Measurements from ENCODE around the gene OVCA2.
"Not testable (repeated sequence)": the region's sequence is repeated elsewhere in the genome, so short reads cannot be mapped to it uniquely, and the experiment has no call there.

OVCA2 gene

DNA sequence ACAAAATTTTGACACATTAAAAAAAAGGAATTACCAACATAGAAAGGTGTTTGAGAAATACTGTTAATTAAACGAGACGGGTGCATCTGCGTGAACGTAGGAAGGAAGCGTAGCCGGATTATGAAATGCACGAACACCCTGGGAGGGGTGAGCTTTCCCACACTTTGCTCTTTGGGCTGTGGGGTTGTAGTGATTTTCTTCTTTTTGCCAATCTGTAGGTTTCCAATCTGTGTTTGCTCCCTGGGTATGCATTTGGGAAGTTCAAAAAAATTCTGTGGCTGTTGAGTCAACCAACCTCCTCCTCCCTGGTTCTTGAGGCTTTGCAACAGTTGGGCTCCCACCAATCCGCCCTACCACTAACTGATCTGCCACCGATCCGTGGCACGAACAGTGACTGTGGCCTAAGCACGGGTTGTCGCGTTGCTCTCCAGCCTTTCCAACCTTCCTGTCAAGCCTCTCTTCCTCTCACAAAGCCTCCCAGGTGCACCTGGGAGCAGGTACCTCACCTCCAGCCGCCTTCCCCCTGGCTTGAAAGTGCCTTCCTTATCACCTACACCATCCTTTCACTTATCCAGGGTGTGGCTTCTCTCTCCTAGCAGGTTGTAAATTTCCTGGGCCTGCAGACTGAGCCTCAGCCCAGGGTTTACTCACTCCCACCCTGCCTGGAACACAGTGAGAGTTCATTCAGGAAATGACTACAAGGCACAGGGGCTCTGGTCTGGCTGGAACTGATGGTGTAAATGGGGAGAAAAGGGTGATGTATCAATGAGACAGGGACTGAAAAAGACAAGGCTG is 33.3 kb upstream of the OVCA2 start:
- Mint-ChIP-seq H3K36me3 (ENCODE audit: low read depth) (no peaks in the 10 kb centered on the region), H3K27ac (peak overlapping the region; percentile 37), H3K4me1 (ENCODE audit: low read depth) (peaks cover 3% of the 10 kb centered on the region), H3K4me3 (no peak overlapping the region), H3K9me3 (no peaks in the 10 kb centered on the region), H3K27me3 (ENCODE audit: low read depth) (peaks cover 10% of the 10 kb centered on the region)
- no peak for DNase-seq (ENCODE audit: low spot score)

DNA sequence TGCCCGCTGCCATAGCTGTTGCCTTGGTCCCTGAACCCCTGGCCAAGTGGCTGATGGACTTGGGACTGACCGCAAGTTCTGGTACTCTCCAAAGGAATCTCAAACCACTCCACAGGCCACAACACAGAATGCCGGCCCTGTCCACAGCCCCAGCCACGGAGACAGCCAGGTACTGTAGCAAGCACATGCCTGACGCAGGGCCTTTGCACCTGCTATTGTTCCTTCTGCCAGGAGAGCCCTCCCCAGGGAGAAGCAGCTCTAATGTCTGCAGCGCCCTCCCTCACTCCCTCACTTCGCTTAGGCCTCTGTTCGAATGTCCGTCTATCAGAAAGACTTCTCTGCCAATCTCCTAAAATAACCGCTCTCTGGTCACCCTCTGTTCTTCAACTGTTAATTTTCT is 32.1 kb upstream of the OVCA2 start:
- no peaks in the 10 kb centered on the region for H3K9me3 Mint-ChIP-seq
- no peak overlapping the region for H3K27ac Mint-ChIP-seq
- DNase-seq (ENCODE audit: low spot score): no peak
- H3K36me3 Mint-ChIP-seq (ENCODE audit: low read depth): no peaks in the 10 kb centered on the region
- peaks cover 3% of the 10 kb centered on the region for H3K4me1 Mint-ChIP-seq (ENCODE audit: low read depth)
- H3K27me3 Mint-ChIP-seq (ENCODE audit: low read depth): peaks cover 12% of the 10 kb centered on the region
- H3K4me3 Mint-ChIP-seq: no peak overlapping the region

GRCh38 chr17:2011411-2012371 is 30.1 kb upstream of the OVCA2 start:
- H3K27me3 Mint-ChIP-seq (ENCODE audit: low read depth): peaks cover 14% of the 10 kb centered on the region
- no peak for DNase-seq (ENCODE audit: low spot score)
- H3K27ac Mint-ChIP-seq: no peak overlapping the region
- H3K4me3 Mint-ChIP-seq: no peak overlapping the region
- no peaks in the 10 kb centered on the region for H3K36me3 Mint-ChIP-seq (ENCODE audit: low read depth)
- H3K9me3 Mint-ChIP-seq: no peaks in the 10 kb centered on the region
- peaks cover 3% of the 10 kb centered on the region for H3K4me1 Mint-ChIP-seq (ENCODE audit: low read depth)

DNA sequence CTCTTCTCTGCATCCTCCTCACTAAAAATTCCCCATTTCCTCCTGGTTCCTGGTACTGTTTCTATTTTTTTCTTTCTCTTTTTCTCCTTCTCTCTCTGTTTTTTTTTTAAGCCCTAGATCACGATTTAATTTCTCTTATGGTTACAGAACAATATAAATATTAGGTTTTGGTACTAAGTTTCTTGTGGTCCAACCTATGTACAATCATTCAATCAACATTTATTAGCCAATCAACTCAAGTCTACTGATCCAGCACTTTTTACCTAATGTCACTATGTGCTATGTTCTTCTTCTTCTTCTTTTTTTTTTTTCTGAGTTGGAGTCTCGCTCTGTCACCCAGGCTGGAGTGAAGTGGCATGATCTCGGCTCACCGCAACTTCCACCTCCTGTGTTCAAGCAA is 29.3 kb upstream of the OVCA2 start:
- Mint-ChIP-seq H3K4me1 (ENCODE audit: low read depth) (peaks cover 3% of the 10 kb centered on the region), H3K9me3 (no peaks in the 10 kb centered on the region), H3K36me3 (ENCODE audit: low read depth) (no peaks in the 10 kb centered on the region), H3K4me3 (no peak overlapping the region), H3K27me3 (ENCODE audit: low read depth) (peaks cover 14% of the 10 kb centered on the region), H3K27ac (no peak overlapping the region)
- no peak for DNase-seq (ENCODE audit: low spot score)

DNA sequence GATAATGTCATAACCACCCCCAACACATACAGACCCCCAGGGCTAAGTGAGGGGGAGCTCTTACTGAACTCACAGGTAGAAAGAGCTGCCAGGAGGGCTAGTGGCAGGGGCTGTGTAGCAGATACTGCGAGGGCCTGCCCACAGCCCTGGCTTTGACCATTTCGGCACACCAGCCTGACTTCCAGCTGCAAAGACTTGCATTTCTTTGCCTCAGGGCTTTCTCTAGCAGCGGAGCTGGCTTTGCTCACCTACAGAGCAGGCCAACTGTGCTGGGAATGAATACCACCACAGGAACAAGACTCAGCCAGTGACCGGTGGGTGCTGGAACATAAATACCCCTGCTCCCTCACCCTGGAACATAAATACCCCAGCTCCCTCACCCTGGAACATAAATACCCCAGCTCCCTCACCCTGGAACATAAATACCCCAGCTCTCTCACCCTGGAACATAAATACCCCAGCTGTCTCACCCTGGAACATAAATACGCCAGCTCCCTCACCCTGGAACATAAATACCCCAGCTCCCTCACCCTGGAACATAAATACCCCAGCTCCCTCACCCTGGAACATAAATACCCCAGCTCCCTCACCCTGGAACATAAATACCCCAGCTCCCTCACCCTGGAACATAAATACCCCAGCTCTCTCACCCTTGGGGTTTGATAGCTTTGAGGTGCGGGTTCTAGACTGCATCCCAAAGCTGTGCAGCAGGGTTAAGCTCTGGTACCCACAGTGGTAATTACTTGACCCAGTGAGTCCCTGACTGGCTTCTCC is 28.4 kb upstream of the OVCA2 start:
- not testable (repeated sequence) for H3K36me3 Mint-ChIP-seq (ENCODE audit: low read depth); DNase-seq (ENCODE audit: low spot score)

DNA sequence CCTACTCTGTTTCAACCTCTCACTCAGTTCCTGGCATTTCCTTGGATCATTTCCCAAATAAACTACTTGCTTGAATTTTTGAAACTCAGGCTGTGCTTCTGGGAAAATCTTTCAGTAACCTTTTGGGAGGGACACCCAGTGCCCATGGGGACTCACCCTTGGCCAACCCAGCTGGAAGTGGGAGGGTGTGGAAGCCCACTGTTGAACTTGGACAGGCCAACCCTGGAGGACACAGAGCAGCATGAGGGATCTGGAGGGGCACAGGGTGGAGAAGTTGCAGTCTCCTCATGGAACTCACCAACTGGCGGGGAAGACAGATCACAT is 27.9 kb upstream of the OVCA2 start:
- Mint-ChIP-seq H3K36me3 (ENCODE audit: low read depth) (no peaks in the 10 kb centered on the region), H3K27me3 (ENCODE audit: low read depth) (peaks cover 22% of the 10 kb centered on the region), H3K4me3 (no peak overlapping the region), H3K27ac (no peak overlapping the region), H3K9me3 (no peaks in the 10 kb centered on the region), H3K4me1 (ENCODE audit: low read depth) (peaks cover 3% of the 10 kb centered on the region)
- DNase-seq (ENCODE audit: low spot score): no peak

More for the DNA sequence above, 28.4 kb upstream of the OVCA2 start:
- H3K9me3 Mint-ChIP-seq; H3K4me3 Mint-ChIP-seq; H3K27ac Mint-ChIP-seq; H3K4me1 Mint-ChIP-seq (ENCODE audit: low read depth): not testable (repeated sequence)
- H3K27me3 Mint-ChIP-seq (ENCODE audit: low read depth): peaks cover 20% of the 10 kb centered on the region

GRCh38 chr17:2015314-2015713 is 26.5 kb upstream of the OVCA2 start:
- Mint-ChIP-seq H3K27ac (no peak overlapping the region), H3K36me3 (ENCODE audit: low read depth) (no peaks in the 10 kb centered on the region), H3K9me3 (no peaks in the 10 kb centered on the region), H3K4me1 (ENCODE audit: low read depth) (peaks cover 3% of the 10 kb centered on the region), H3K4me3 (no peak overlapping the region), H3K27me3 (ENCODE audit: low read depth) (peaks cover 34% of the 10 kb centered on the region)
- no peak for DNase-seq (ENCODE audit: low spot score)

GRCh38 chr17:2016494-2016893 is 25.3 kb upstream of the OVCA2 start:
- H3K36me3 Mint-ChIP-seq (ENCODE audit: low read depth): no peaks in the 10 kb centered on the region
- no peak overlapping the region for H3K4me3 Mint-ChIP-seq
- no peak overlapping the region for H3K27ac Mint-ChIP-seq
- H3K4me1 Mint-ChIP-seq (ENCODE audit: low read depth): peaks cover 5% of the 10 kb centered on the region
- H3K9me3 Mint-ChIP-seq: no peaks in the 10 kb centered on the region
- no peak for DNase-seq (ENCODE audit: low spot score)
- H3K27me3 Mint-ChIP-seq (ENCODE audit: low read depth): peaks cover 40% of the 10 kb centered on the region

GRCh38 chr17:2017274-2017941 is 24.4 kb upstream of the OVCA2 start:
- Mint-ChIP-seq H3K4me3 (no peak overlapping the region), H3K36me3 (ENCODE audit: low read depth) (no peaks in the 10 kb centered on the region), H3K9me3 (no peaks in the 10 kb centered on the region), H3K27ac (no peak overlapping the region), H3K4me1 (ENCODE audit: low read depth) (peaks cover 2% of the 10 kb centered on the region), H3K27me3 (ENCODE audit: low read depth) (peaks cover 35% of the 10 kb centered on the region)
- no peak for DNase-seq (ENCODE audit: low spot score)

DNA sequence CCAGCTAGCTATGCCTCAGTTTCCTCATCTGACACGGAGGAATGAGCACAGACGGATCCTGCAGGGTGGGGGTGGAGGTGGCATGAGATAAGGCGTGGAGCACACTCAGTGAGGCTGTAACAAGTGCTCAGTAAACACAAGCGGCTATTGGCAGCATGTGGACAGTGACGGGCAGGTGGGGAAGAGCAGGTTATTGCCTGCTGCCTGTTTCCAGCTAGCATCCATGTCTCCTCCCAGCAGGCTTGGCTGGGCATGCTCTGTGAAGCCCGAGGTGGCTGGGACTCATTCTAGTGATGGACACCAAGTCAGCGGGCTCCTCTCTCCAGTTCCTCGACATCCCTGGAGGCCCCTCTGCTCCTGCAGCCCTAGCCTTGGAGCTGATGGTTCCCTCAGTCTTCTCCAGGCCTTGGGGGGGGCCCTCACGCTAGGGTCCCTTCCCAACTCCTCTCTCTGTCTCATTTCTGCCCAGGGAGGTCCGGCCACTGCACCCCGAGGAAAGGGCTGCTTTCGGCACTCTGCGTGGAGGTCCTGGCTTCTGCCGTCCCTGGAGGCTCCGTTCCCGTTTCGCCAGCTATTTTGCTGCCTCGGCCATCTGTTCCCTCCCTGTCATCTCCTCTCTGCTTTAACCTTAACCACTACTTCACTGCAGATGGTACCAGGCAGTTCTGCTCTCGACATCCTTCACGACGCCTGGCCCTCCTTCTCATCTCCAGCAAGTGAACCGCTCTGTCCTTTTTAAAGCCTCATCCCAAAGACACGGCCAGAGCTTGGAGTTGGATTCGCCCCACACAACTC is 22.9 kb upstream of the OVCA2 start:
- H3K36me3 Mint-ChIP-seq (ENCODE audit: low read depth): no peaks in the 10 kb centered on the region
- peaks cover 2% of the 10 kb centered on the region for H3K4me1 Mint-ChIP-seq (ENCODE audit: low read depth)
- H3K27me3 Mint-ChIP-seq (ENCODE audit: low read depth): peaks cover 46% of the 10 kb centered on the region
- no peaks in the 10 kb centered on the region for H3K9me3 Mint-ChIP-seq
- H3K27ac Mint-ChIP-seq: no peak overlapping the region
- no peak for DNase-seq (ENCODE audit: low spot score)
- no peak overlapping the region for H3K4me3 Mint-ChIP-seq

GRCh38 chr17:2019723-2020122 is 22.1 kb upstream of the OVCA2 start:
- no peak overlapping the region for H3K4me3 Mint-ChIP-seq
- no peak for DNase-seq (ENCODE audit: low spot score)
- H3K36me3 Mint-ChIP-seq (ENCODE audit: low read depth): no peaks in the 10 kb centered on the region
- no peak overlapping the region for H3K27ac Mint-ChIP-seq
- H3K4me1 Mint-ChIP-seq (ENCODE audit: low read depth): peaks cover 3% of the 10 kb centered on the region
- H3K27me3 Mint-ChIP-seq (ENCODE audit: low read depth): peaks cover 47% of the 10 kb centered on the region
- H3K9me3 Mint-ChIP-seq: no peaks in the 10 kb centered on the region

DNA sequence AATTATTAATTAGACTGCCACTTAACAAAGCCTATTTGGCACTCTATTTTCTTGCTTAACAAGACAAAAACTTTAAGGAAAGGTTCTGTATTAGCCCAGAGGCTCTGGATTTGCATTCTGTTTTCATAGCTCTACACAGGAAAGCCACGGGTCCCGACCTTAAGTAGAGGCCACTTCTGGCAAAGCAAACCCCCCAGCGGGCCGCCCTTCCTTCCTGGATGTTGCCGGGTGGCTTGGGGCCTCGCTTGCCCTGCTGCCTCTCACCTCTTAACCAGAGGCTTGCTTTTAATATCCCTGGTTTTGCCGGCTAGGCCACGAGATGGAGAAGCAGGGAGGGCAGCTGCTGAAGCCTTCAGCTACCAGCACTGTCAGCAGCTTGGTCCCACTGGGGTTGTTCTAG is 21.1 kb upstream of the OVCA2 start:
- Mint-ChIP-seq H3K9me3 (no peaks in the 10 kb centered on the region), H3K27me3 (ENCODE audit: low read depth) (peaks cover 49% of the 10 kb centered on the region), H3K4me3 (no peak overlapping the region), H3K27ac (no peak overlapping the region), H3K36me3 (ENCODE audit: low read depth) (no peaks in the 10 kb centered on the region), H3K4me1 (ENCODE audit: low read depth) (peaks cover 3% of the 10 kb centered on the region)
- no peak for DNase-seq (ENCODE audit: low spot score)
